B cell (primary cell): ENCODE results near the gene BCL11A. TPM values are rescaled to one million over a fixed set of nuclear protein-coding genes. Genes with fewer than 3 reads are reported as not detected.

ENCODE experiments used
- ATAC-seq: fragments of 200-7000 bp; cut with Tn5 transposase; one replicate; pipeline ENCODE4 v1.10.0; 2021; ENCODE audit warnings: low read depth, mild to moderate bottlenecking, moderate number of reproducible peaks, moderate library complexity
- CTCF ChIA-PET: fragments of 350-600 bp; sonication (Branson Sonifier 250); formaldehyde crosslinking; loops from one replicate; lab custom pipeline; 2021; ENCODE audit warnings: antibody characterized with exemption, inconsistent platforms; lab: Charles Lee
- POLR2A ChIA-PET: fragments of 350-600 bp; sonication (Branson Sonifier 250); formaldehyde crosslinking; loops from one replicate; lab custom pipeline; 2021; ENCODE audit warnings: antibody characterized with exemption; lab: Charles Lee
- DNase-seq: peaks from one replicate; pipeline ENCODE4 v3.0.0; 2013
- H2AFZ ChIP-seq: 2 replicates; pipeline ENCODE4 v1.6.1; 2012; ENCODE audit warnings: mild to moderate bottlenecking, low read depth, low read length; ENCODE audit not compliant: insufficient read depth, poor library complexity, severe bottlenecking
- H3K27ac ChIP-seq, 2 donors: 1 replicate in 1 of 2; 2 replicates in 1 of 2; pipeline ENCODE4 v1.5.1; 2012 to 2013; ENCODE audit warnings: low read length in 2 of 2, mild to moderate bottlenecking in 2 of 2, moderate library complexity in 1 of 2
- H3K27me3 ChIP-seq, 4 experiments: fragments of 200-600 bp in 1 of 4; sonication (generic) in 1 of 4; replicated peaks in 1 of 4; 1 replicate in 2 of 4; 2 replicates in 2 of 4; pipeline versions ENCODE4 v1.6.1 to v1.7.0; 2013 to 2016; ENCODE audit warnings: low read length in 3 of 4, mild to moderate bottlenecking in 2 of 4, mixed read lengths in 1 of 4, moderate library complexity in 1 of 4; ENCODE audit not compliant: insufficient read depth in 4 of 4, control insufficient read depth in 3 of 4; ENCODE audit errors: control extremely low read depth in 1 of 4
- H3K36me3 ChIP-seq, 2 experiments: replicated peaks in 1 of 2; 1 replicate in 1 of 2; 2 replicates in 1 of 2; pipeline versions ENCODE4 v1.6.1 to v1.7.1; 2013; ENCODE audit warnings: low read length in 1 of 2; ENCODE audit not compliant: insufficient read depth in 2 of 2, control insufficient read depth in 1 of 2; ENCODE audit errors: control extremely low read depth in 1 of 2, extremely low read depth in 1 of 2
- H3K4me1 ChIP-seq, 2 donors: fragments of 200-600 bp in 1 of 2; sonication (generic) in 1 of 2; 1 replicate in 1 of 2; 2 replicates in 1 of 2; pipeline versions ENCODE4 v1.5.1 to v1.6.1; 2013 to 2017; ENCODE audit warnings: low read length in 2 of 2; ENCODE audit not compliant: control insufficient read depth in 2 of 2, insufficient read depth in 2 of 2
- H3K4me2 ChIP-seq: replicated peaks from 2 replicates; pipeline ENCODE3; 2012; ENCODE audit warnings: mild to moderate bottlenecking, low read depth, low read length; ENCODE audit not compliant: poor library complexity, severe bottlenecking
- H3K4me3 ChIP-seq, 5 experiments: fragments of 200-600 bp in 1 of 5; sonication (generic) in 1 of 5; 1 replicate in 3 of 5; 2 replicates in 2 of 5; pipeline versions ENCODE4 v1.5.1 to v1.7.0; 2011 to 2016; ENCODE audit warnings: low read length in 4 of 5, mild to moderate bottlenecking in 4 of 5, low read depth in 2 of 5, control low read depth in 1 of 5, moderate library complexity in 1 of 5; ENCODE audit not compliant: insufficient read depth in 1 of 5; ENCODE audit errors: control extremely low read depth in 1 of 5, extremely low read depth in 1 of 5
- H3K79me2 ChIP-seq: fragments of 200-600 bp; sonication (generic); one replicate; pipeline ENCODE4 v1.6.0; 2016; ENCODE audit warnings: low read length; ENCODE audit not compliant: control insufficient read depth, insufficient read depth
- H3K9ac ChIP-seq: fragments of 200-600 bp; sonication (generic); 2 replicates; pipeline ENCODE4 v1.6.1; 2017; ENCODE audit warnings: mild to moderate bottlenecking, low read length, moderate library complexity
- H3K9me3 ChIP-seq, 3 donors: one replicate each; pipeline versions ENCODE4 v1.6.1 to v1.7.1; 2013; ENCODE audit warnings: low read length in 2 of 3; ENCODE audit not compliant: control insufficient read depth in 2 of 3, insufficient read depth in 1 of 3; ENCODE audit errors: control extremely low read depth in 1 of 3
- H4K20me1 ChIP-seq: 2 replicates; pipeline ENCODE4 v1.6.0; 2012; ENCODE audit warnings: mild to moderate bottlenecking, low read length; ENCODE audit not compliant: insufficient read depth, control insufficient read depth, poor library complexity, severe bottlenecking
- H3K27ac Mint-ChIP-seq: one replicate; pipeline ENCODE4 v1.8.0; 2021; ENCODE audit warnings: mixed read lengths
- H3K27me3 Mint-ChIP-seq: one replicate; pipeline ENCODE4 v1.8.0; 2021; ENCODE audit warnings: mixed read lengths
- H3K4me1 Mint-ChIP-seq: one replicate; pipeline ENCODE4 v1.8.0; 2021; ENCODE audit warnings: mixed read lengths
- H3K4me3 Mint-ChIP-seq: one replicate; pipeline ENCODE4 v1.8.0; 2021; ENCODE audit warnings: mixed read lengths
- H3K9me3 Mint-ChIP-seq: one replicate; pipeline ENCODE4 v1.8.0; 2022; ENCODE audit warnings: mixed read lengths; ENCODE audit not compliant: insufficient read depth
- CTCF ChIP-seq: fragments of 200-600 bp; IDR thresholded peaks from one replicate; pipeline ENCODE4 v1.8.0; 2022; ENCODE audit warnings: antibody characterized with exemption, mild to moderate bottlenecking
- EZH2 ChIP-seq: IDR thresholded peaks from 2 replicates; pipeline ENCODE4 v1.6.1; 2012; ENCODE audit warnings: borderline replicate concordance, low read depth, mild to moderate bottlenecking, moderate library complexity, low read length; ENCODE audit not compliant: insufficient read depth, poor library complexity, severe bottlenecking
- WGBS: methylation state at CpG from one replicate; pipeline ENCODE4 v1.1.5; 2013; ENCODE audit warnings: missing lambda C conversion rate; ENCODE audit not compliant: insufficient coverage; 5-methylcytosine and 5-hydroxymethylcytosine counted together
- intact Hi-C: fragments of 100-400 bp; cut with micrococcal nuclease; formaldehyde crosslinking; loops from one replicate; pipeline ENCODE4 v1.10.0; 2022
- polyA plus RNA-seq: library from polyadenylated mRNA; depleted of rRNA; stranded (reverse); fragments of >200 nt; gene quantifications from 2 replicates; pipeline ENCODE4 v1.2.3, GENCODE V29; 2012
- total RNA-seq, 2 donors: library from RNA; stranded (reverse); fragments of 120-200 nt in 1 of 2; gene quantifications; 1 replicate in 1 of 2; 2 replicates in 1 of 2; pipeline versions ENCODE4 v1.2.3 to v1.2.4, GENCODE V29; 2013 to 2022

The BCL11A gene
- total and polyA plus RNA-seq, 2 donors (not counting 1 experiment from before 2014, with no cell fraction given) = 81.8 to 383 TPM

DNA sequence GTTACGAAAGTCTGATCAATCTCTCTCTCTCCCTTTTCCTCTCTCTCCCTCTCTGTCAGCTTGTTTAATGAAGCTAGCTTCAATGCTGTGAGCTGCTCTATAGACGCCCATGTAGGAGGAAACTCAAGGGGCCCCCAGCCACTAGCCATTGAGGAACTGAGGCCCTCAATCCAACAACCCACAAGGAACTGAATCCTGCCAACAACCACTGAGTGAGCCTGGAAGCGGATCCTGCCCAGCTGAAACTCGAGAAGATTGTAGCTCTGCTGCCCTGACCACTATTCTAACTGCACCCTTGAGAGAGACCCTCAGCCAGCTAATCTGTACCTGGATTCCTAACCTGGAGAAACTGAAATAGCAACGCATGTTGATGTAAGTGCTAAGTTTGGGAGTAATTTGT lies 129.2 kb downstream of the BCL11A start:
- H3K4me1 Mint-ChIP-seq = peaks cover 3% of the 10 kb centered on the region
- no peak overlapping the region for H3K4me3 Mint-ChIP-seq
- 86% methylated on average over 2 of the region's 5 CpGs for WGBS
- Histone ChIP-seq H4K20me1 (no peaks in the 10 kb centered on the region), H3K9me3 (peaks cover 0 to 5% (median 0%) of the 10 kb centered on the region in 3 donors), H3K9ac (no peak overlapping the region), H3K79me2 (peaks cover 16% of the 10 kb centered on the region), H2AFZ (no peak overlapping the region), H3K27ac (no peak overlapping the region), H3K4me3 (no peak overlapping the region), H3K4me1 (peaks cover 0 to 3% of the 10 kb centered on the region in 2 donors), H3K27me3 (no peaks in the 10 kb centered on the region), H3K36me3 (no peaks in the 10 kb centered on the region), H3K4me2 (no peak overlapping the region)
- no peak overlapping the region for H3K27ac Mint-ChIP-seq
- no peaks in the 10 kb centered on the region for H3K27me3 Mint-ChIP-seq
- ChIA-PET POLR2A (no interaction called here), CTCF (no interaction called here)
- intact Hi-C loops = no loop called here
- ATAC-seq = no peak
- DNase-seq = no peak
- TF ChIP-seq EZH2 = no peak
- TF ChIP-seq CTCF = no peak
- no peaks in the 10 kb centered on the region for H3K9me3 Mint-ChIP-seq

GRCh38 chr2:60423505-60423904 lies 129.9 kb downstream of the BCL11A start:
- ChIA-PET CTCF (no interaction called here), POLR2A (no interaction called here)
- ATAC-seq = no peak
- H3K9ac ChIP-seq = no peak overlapping the region
- no peaks in the 10 kb centered on the region for H3K27me3 ChIP-seq
- peaks cover 3% of the 10 kb centered on the region for H3K4me1 Mint-ChIP-seq
- no peak overlapping the region for H3K4me2 ChIP-seq
- no peaks in the 10 kb centered on the region for H3K36me3 ChIP-seq
- no peaks in the 10 kb centered on the region for H3K27me3 Mint-ChIP-seq
- WGBS = no CpG with 5 or more reads among the region's 1 CpG
- no peaks in the 10 kb centered on the region for H3K9me3 Mint-ChIP-seq
- H3K9me3 ChIP-seq = peaks cover 0 to 5% (median 0%) of the 10 kb centered on the region in 3 donors
- no peak overlapping the region for H3K4me3 ChIP-seq
- no peak overlapping the region for H3K4me3 Mint-ChIP-seq
- intact Hi-C loops = no loop called here
- H3K79me2 ChIP-seq = peaks cover 13% of the 10 kb centered on the region
- H4K20me1 ChIP-seq = no peaks in the 10 kb centered on the region
- no peak overlapping the region for H2AFZ ChIP-seq
- H3K27ac Mint-ChIP-seq = no peak overlapping the region
- H3K4me1 ChIP-seq = peaks cover 0 to 3% of the 10 kb centered on the region in 2 donors
- TF ChIP-seq EZH2 (no peak), CTCF (no peak)
- no peak overlapping the region for H3K27ac ChIP-seq
- DNase-seq = no peak
